CD4-positive, alpha-beta T cell treated with Interleukin-10 for 1 hour (primary cell): Measurements from ENCODE around the gene ZNF397.

Experiments used
- DNase-seq: peaks from one replicate; pipeline ENCODE4 v3.0.0-alpha.2; 2020

Gene ZNF397

GRCh38 chr18:35306588-35307250, 65.9 kb downstream of the ZNF397 start:
- no peak for DNase-seq
